GM23338 (cell line): Measurements from ENCODE around the gene LIMCH1. TPM values are rescaled to one million over a fixed set of nuclear protein-coding genes. Genes with fewer than 3 reads are reported as not detected.

ENCODE experiments used
- ATAC-seq: fragments of 200-7000 bp; cut with Tn5 transposase; 3 replicates; pipeline ENCODE4 v1.9.1; 2020
- DNase-seq: peaks from one replicate; pipeline ENCODE4 v3.0.0-alpha.2; 2015; ENCODE audit warnings: low spot score
- H2AFZ ChIP-seq: fragments of 200-600 bp; sonication (generic); 2 replicates; pipeline ENCODE4 v1.8.0; 2016; ENCODE audit warnings: antibody characterized with exemption, mild to moderate bottlenecking, moderate library complexity
- H3F3A ChIP-seq: fragments of 200-600 bp; sonication (generic); replicated peaks from 2 replicates; pipeline ENCODE4 v1.8.0; 2017; ENCODE audit warnings: antibody characterized with exemption, mixed run types, low read depth
- H3K27ac ChIP-seq: fragments of 200-600 bp; sonication (generic); 2 replicates; pipeline ENCODE4 v1.6.1; 2016; ENCODE audit warnings: low read depth
- H3K27me3 ChIP-seq: fragments of 200-600 bp; sonication (generic); 2 replicates; pipeline ENCODE4 v1.8.0; 2016; ENCODE audit warnings: mild to moderate bottlenecking, mixed run types, moderate library complexity; ENCODE audit not compliant: insufficient read depth
- H3K36me3 ChIP-seq: fragments of 200-600 bp; sonication (generic); 2 replicates; pipeline ENCODE4 v1.8.0; 2016; ENCODE audit warnings: mild to moderate bottlenecking; ENCODE audit not compliant: insufficient read depth
- H3K4me1 ChIP-seq: fragments of 200-600 bp; sonication (generic); 2 replicates; pipeline ENCODE4 v1.8.0; 2016; ENCODE audit warnings: mild to moderate bottlenecking, moderate library complexity; ENCODE audit not compliant: insufficient read depth
- H3K4me2 ChIP-seq: fragments of 200-600 bp; sonication (generic); 2 replicates; pipeline ENCODE4 v1.7.1; 2017; ENCODE audit warnings: mixed run types
- H3K4me3 ChIP-seq: fragments of 200-600 bp; sonication (generic); 2 replicates; pipeline ENCODE4 v1.6.1; 2016; ENCODE audit warnings: mixed run types
- H3K79me2 ChIP-seq: fragments of 200-600 bp; sonication (generic); replicated peaks from 2 replicates; pipeline ENCODE4 v1.8.0; 2017; ENCODE audit warnings: mild to moderate bottlenecking; ENCODE audit not compliant: insufficient read depth
- H3K9me2 ChIP-seq: fragments of 200-600 bp; sonication (generic); 2 replicates; pipeline ENCODE4 v1.8.0; 2017; ENCODE audit not compliant: insufficient read depth
- H4K20me1 ChIP-seq: fragments of 200-600 bp; sonication (generic); replicated peaks from 2 replicates; pipeline ENCODE4 v1.8.0; 2017; ENCODE audit warnings: mild to moderate bottlenecking; ENCODE audit not compliant: insufficient read depth
- H3K27ac Mint-ChIP-seq: 2 replicates; pipeline ENCODE4 v1.8.0; 2020; ENCODE audit warnings: inconsistent platforms, mild to moderate bottlenecking, moderate library complexity, mixed read lengths
- H3K27me3 Mint-ChIP-seq: 3 replicates; pipeline ENCODE4 v1.8.0; 2022; ENCODE audit warnings: low read depth, mild to moderate bottlenecking, moderate library complexity, mixed read lengths, inconsistent platforms; ENCODE audit not compliant: insufficient read depth, poor library complexity
- H3K36me3 Mint-ChIP-seq: 3 replicates; pipeline ENCODE4 v1.8.0; 2021; ENCODE audit warnings: low read depth, mild to moderate bottlenecking, inconsistent platforms, moderate library complexity, mixed read lengths
- H3K4me1 Mint-ChIP-seq: 3 replicates; pipeline ENCODE4 v1.8.0; 2020; ENCODE audit warnings: mild to moderate bottlenecking, inconsistent platforms, mixed read lengths
- H3K4me3 Mint-ChIP-seq: 3 replicates; pipeline ENCODE4 v1.8.0; 2021; ENCODE audit warnings: moderate library complexity, mild to moderate bottlenecking, inconsistent platforms, mixed read lengths
- H3K9me3 Mint-ChIP-seq: 3 replicates; pipeline ENCODE4 v1.8.0; 2020; ENCODE audit warnings: moderate library complexity, mild to moderate bottlenecking, inconsistent platforms, mixed read lengths
- ETS1 ChIP-seq: IDR thresholded peaks from 2 replicates; pipeline ENCODE4 v1.6.1; 2016; ENCODE audit warnings: antibody characterized with exemption
- EZH2 ChIP-seq: fragments of 200-600 bp; sonication (generic); IDR thresholded peaks from one replicate; pipeline ENCODE4 v1.8.0; 2017; ENCODE audit warnings: antibody characterized with exemption, mild to moderate bottlenecking, low read depth; ENCODE audit not compliant: unreplicated experiment
- EZH2phosphoT487 ChIP-seq: fragments of 200-600 bp; sonication (generic); IDR thresholded peaks from one replicate; pipeline ENCODE4 v1.8.1; 2018; ENCODE audit warnings: antibody characterized with exemption; ENCODE audit not compliant: unreplicated experiment
- JUNB ChIP-seq: IDR thresholded peaks from one replicate; pipeline ENCODE4 v1.6.1; 2016; ENCODE audit warnings: antibody characterized with exemption; ENCODE audit not compliant: unreplicated experiment
- NANOG ChIP-seq: IDR thresholded peaks from 2 replicates; pipeline ENCODE4 v1.6.1; 2016; ENCODE audit warnings: antibody characterized with exemption, borderline replicate concordance
- POLR2AphosphoS5 ChIP-seq: IDR thresholded peaks from 2 replicates; pipeline ENCODE4 v1.6.1; 2016; ENCODE audit warnings: antibody characterized with exemption, low read depth
- REST ChIP-seq: IDR thresholded peaks from one replicate; pipeline ENCODE4 v1.6.1; 2018; ENCODE audit warnings: antibody characterized with exemption; ENCODE audit not compliant: unreplicated experiment
- STAT1 ChIP-seq: IDR thresholded peaks from one replicate; pipeline ENCODE4 v1.6.1; 2016; ENCODE audit warnings: antibody characterized with exemption; ENCODE audit not compliant: unreplicated experiment
- ZNF114 ChIP-seq: fragments of 250-450 bp; sonication (Bioruptor Pico); IDR thresholded peaks from 2 replicates; pipeline ENCODE4 v1.5.0; 2020; ENCODE audit warnings: mild to moderate bottlenecking, moderate library complexity
- ZNF331 ChIP-seq: fragments of 250-450 bp; sonication (Bioruptor Pico); IDR thresholded peaks from 2 replicates; pipeline ENCODE4 v1.5.0; 2020; ENCODE audit warnings: low read depth, mild to moderate bottlenecking, moderate library complexity
- polyA plus RNA-seq: library from polyadenylated mRNA; unstranded; fragments of >200 nt; fragmentation: Nextera tagmentation; extraction: Ambion mirVana; gene quantifications from 2 replicates; pipeline ENCODE4 v1.2.1, GENCODE V29; 2016
- total RNA-seq: library from RNA; depleted of rRNA; stranded (reverse); fragments of >200 nt; shearing (Covaris generic); gene quantifications from 2 replicates; pipeline ENCODE4 v1.2.3, GENCODE V29; 2014
- TF ChIP-seq, protein P1 (sequence below): fragments of 250-450 bp; sonication (Bioruptor Pico); IDR thresholded peaks from 2 replicates; pipeline ENCODE4 v1.5.0; 2020; ENCODE audit warnings: mild to moderate bottlenecking, moderate library complexity

LIMCH1 gene
- total and polyA plus RNA-seq, 2 experiments from 2014 or later = 1.5 TPM

GRCh38 chr4:41579526-41579925, 41.6 kb downstream of the LIMCH1 start:
- Histone ChIP-seq H3K4me3 (no peak overlapping the region), H3F3A (no peaks in the 10 kb centered on the region), H3K79me2 (no peaks in the 10 kb centered on the region), H3K4me2 (no peak overlapping the region), H2AFZ (no peak overlapping the region), H3K27ac (no peak overlapping the region), H3K36me3 (no peaks in the 10 kb centered on the region), H3K9me2 (no peaks in the 10 kb centered on the region), H3K4me1 (no peaks in the 10 kb centered on the region), H4K20me1 (no peaks in the 10 kb centered on the region), H3K27me3 (no peaks in the 10 kb centered on the region)
- H3K36me3 Mint-ChIP-seq = no peaks in the 10 kb centered on the region; the same call in 2 of the 3 replicates
- peaks cover 5% of the 10 kb centered on the region; the same call in 2 of the 3 replicates for H3K9me3 Mint-ChIP-seq
- TF ChIP-seq ZNF331 (CRISPR knock-in tag) (no peak), ETS1 (no peak), EZH2phosphoT487 (no peak), STAT1 (no peak), POLR2AphosphoS5 (no peak), JUNB (no peak), NANOG (no peak), ZNF114 (CRISPR knock-in tag) (no peak), EZH2 (no peak), REST (no peak)
- TF ChIP-seq, protein P1, sequence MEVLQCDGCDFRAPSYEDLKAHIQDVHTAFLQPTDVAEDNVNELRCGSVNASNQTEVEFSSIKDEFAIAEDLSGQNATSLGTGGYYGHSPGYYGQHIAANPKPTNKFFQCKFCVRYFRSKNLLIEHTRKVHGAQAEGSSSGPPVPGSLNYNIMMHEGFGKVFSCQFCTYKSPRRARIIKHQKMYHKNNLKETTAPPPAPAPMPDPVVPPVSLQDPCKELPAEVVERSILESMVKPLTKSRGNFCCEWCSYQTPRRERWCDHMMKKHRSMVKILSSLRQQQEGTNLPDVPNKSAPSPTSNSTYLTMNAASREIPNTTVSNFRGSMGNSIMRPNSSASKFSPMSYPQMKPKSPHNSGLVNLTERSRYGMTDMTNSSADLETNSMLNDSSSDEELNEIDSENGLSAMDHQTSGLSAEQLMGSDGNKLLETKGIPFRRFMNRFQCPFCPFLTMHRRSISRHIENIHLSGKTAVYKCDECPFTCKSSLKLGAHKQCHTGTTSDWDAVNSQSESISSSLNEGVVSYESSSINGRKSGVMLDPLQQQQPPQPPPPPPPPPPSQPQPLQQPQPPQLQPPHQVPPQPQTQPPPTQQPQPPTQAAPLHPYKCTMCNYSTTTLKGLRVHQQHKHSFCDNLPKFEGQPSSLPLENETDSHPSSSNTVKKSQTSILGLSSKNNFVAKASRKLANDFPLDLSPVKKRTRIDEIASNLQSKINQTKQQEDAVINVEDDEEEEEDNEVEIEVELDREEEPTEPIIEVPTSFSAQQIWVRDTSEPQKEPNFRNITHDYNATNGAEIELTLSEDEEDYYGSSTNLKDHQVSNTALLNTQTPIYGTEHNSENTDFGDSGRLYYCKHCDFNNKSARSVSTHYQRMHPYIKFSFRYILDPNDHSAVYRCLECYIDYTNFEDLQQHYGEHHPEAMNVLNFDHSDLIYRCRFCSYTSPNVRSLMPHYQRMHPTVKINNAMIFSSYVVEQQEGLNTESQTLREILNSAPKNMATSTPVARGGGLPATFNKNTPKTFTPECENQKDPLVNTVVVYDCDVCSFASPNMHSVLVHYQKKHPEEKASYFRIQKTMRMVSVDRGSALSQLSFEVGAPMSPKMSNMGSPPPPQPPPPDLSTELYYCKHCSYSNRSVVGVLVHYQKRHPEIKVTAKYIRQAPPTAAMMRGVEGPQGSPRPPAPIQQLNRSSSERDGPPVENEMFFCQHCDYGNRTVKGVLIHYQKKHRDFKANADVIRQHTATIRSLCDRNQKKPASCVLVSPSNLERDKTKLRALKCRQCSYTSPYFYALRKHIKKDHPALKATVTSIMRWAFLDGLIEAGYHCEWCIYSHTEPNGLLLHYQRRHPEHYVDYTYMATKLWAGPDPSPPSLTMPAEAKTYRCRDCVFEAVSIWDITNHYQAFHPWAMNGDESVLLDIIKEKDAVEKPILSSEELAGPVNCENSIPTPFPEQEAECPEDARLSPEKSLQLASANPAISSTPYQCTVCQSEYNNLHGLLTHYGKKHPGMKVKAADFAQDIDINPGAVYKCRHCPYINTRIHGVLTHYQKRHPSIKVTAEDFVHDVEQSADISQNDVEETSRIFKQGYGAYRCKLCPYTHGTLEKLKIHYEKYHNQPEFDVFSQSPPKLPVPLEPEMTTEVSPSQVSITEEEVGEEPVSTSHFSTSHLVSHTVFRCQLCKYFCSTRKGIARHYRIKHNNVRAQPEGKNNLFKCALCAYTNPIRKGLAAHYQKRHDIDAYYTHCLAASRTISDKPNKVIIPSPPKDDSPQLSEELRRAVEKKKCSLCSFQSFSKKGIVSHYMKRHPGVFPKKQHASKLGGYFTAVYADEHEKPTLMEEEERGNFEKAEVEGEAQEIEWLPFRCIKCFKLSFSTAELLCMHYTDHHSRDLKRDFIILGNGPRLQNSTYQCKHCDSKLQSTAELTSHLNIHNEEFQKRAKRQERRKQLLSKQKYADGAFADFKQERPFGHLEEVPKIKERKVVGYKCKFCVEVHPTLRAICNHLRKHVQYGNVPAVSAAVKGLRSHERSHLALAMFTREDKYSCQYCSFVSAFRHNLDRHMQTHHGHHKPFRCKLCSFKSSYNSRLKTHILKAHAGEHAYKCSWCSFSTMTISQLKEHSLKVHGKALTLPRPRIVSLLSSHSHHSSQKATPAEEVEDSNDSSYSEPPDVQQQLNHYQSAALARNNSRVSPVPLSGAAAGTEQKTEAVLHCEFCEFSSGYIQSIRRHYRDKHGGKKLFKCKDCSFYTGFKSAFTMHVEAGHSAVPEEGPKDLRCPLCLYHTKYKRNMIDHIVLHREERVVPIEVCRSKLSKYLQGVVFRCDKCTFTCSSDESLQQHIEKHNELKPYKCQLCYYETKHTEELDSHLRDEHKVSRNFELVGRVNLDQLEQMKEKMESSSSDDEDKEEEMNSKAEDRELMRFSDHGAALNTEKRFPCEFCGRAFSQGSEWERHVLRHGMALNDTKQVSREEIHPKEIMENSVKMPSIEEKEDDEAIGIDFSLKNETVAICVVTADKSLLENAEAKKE (CRISPR knock-in tag) = no peak
- peaks cover 4% of the 10 kb centered on the region for H3K27me3 Mint-ChIP-seq
- no peak overlapping the region for H3K4me3 Mint-ChIP-seq
- DNase-seq (no peak), ATAC-seq (no peak)
- H3K27ac Mint-ChIP-seq = no peak overlapping the region
- no peaks in the 10 kb centered on the region for H3K4me1 Mint-ChIP-seq
